Measurements from ENCODE around the gene FAM163B.

FAM163B gene

GRCh38 chr9:133640160-133640559 is 31.0 kb upstream of the FAM163B start:
- no peak for TF ChIP-seq Cebpa-rat (IDR thresholded peaks at IDR 0.05)
- no peaks in the 10 kb centered on the region for H3K36me3 ChIP-seq
- H3K9ac ChIP-seq = no peak overlapping the region
- H3K27ac ChIP-seq = no peak overlapping the region
- no peaks in the 10 kb centered on the region for H3K27me3 ChIP-seq
- H3K4me2 ChIP-seq = no peak overlapping the region
- H3K4me1 ChIP-seq = peaks cover 46% of the 10 kb centered on the region
- no peaks in the 10 kb centered on the region for H3K9me3 ChIP-seq
- no peaks in the 10 kb centered on the region for H4K20me1 ChIP-seq
- H3K4me3 ChIP-seq = no peak overlapping the region

- Histone ChIP-seq H3K27ac (no peak overlapping the region), H4K20me1 (no peaks in the 10 kb centered on the region), H3K9ac (no peak overlapping the region), H3K4me1 (peaks cover 46% of the 10 kb centered on the region), H3K4me2 (no peak overlapping the region), H3K4me3 (no peak overlapping the region), H3K27me3 (no peaks in the 10 kb centered on the region), H3K9me3 (no peaks in the 10 kb centered on the region), H3K36me3 (no peaks in the 10 kb centered on the region)
- TF ChIP-seq Cebpa-rat (IDR thresholded peaks at IDR 0.05) = no peak
These were observed 30.4 kb upstream of the FAM163B start for GRCh38 chr9:133639613-133640012.

- peak overlapping the region; percentile 63 for H3K4me2 ChIP-seq
- no peaks in the 10 kb centered on the region for H3K27me3 ChIP-seq
- no peak overlapping the region for H3K27ac ChIP-seq
- no peak overlapping the region for H3K9ac ChIP-seq
- H3K36me3 ChIP-seq = no peaks in the 10 kb centered on the region
- H3K4me1 ChIP-seq = peaks cover 52% of the 10 kb centered on the region
- H4K20me1 ChIP-seq = no peaks in the 10 kb centered on the region
- no peak overlapping the region for H3K4me3 ChIP-seq
- H3K9me3 ChIP-seq = no peaks in the 10 kb centered on the region
- no peak for TF ChIP-seq Cebpa-rat (IDR thresholded peaks at IDR 0.05)
These were observed 29.5 kb upstream of the FAM163B start for GRCh38 chr9:133638711-133639110.

- Histone ChIP-seq H3K36me3 (no peaks in the 10 kb centered on the region), H3K27ac (no peak overlapping the region), H3K4me2 (peak overlapping the region; percentile 63), H3K27me3 (no peaks in the 10 kb centered on the region), H3K9ac (0 out of 2 replicates have a peak overlapping the region, but pooled peaks have one; percentile 6), H3K4me3 (no peak overlapping the region), H3K9me3 (no peaks in the 10 kb centered on the region), H4K20me1 (no peaks in the 10 kb centered on the region), H3K4me1 (peaks cover 58% of the 10 kb centered on the region)
- no peak for TF ChIP-seq Cebpa-rat (IDR thresholded peaks at IDR 0.05)
These were observed 28.9 kb upstream of the FAM163B start for GRCh38 chr9:133638076-133638475.

GRCh38 chr9:133637451-133638055 is 28.4 kb upstream of the FAM163B start:
- H3K27me3 ChIP-seq = no peaks in the 10 kb centered on the region
- peaks cover 63% of the 10 kb centered on the region for H3K4me1 ChIP-seq
- H3K9ac ChIP-seq = 0 out of 2 replicates have a peak overlapping the region, but pooled peaks have one; percentile 6
- no peaks in the 10 kb centered on the region for H3K9me3 ChIP-seq
- no peak overlapping the region for H3K27ac ChIP-seq
- no peak overlapping the region for H3K4me3 ChIP-seq
- no peak for TF ChIP-seq Cebpa-rat (IDR thresholded peaks at IDR 0.05)
- no peaks in the 10 kb centered on the region for H3K36me3 ChIP-seq
- H4K20me1 ChIP-seq = no peaks in the 10 kb centered on the region
- H3K4me2 ChIP-seq = peak overlapping the region; percentile 63

GRCh38 chr9:133636902-133637301 is 27.7 kb upstream of the FAM163B start:
- H3K4me3 ChIP-seq = no peak overlapping the region
- H3K4me2 ChIP-seq = peak overlapping the region; percentile 18; the same call in 1 of the 2 replicates
- H3K36me3 ChIP-seq = no peaks in the 10 kb centered on the region
- no peak overlapping the region for H3K27ac ChIP-seq
- no peaks in the 10 kb centered on the region for H3K9me3 ChIP-seq
- no peak for TF ChIP-seq Cebpa-rat (IDR thresholded peaks at IDR 0.05)
- H3K27me3 ChIP-seq = no peaks in the 10 kb centered on the region
- peaks cover 69% of the 10 kb centered on the region for H3K4me1 ChIP-seq
- H4K20me1 ChIP-seq = no peaks in the 10 kb centered on the region
- H3K9ac ChIP-seq = no peak overlapping the region

- Histone ChIP-seq H3K9me3 (no peaks in the 10 kb centered on the region), H3K4me2 (peak within 1 kb of the TSS; percentile 77), H3K27ac (peak within 1 kb of the TSS; percentile 67; the same call in 1 of the 2 replicates), H3K9ac (peak within 1 kb of the TSS; percentile 22), H3K4me3 (no peak within 1 kb of the TSS), H3K27me3 (no peaks in the 10 kb centered on the region), H3K4me1 (peaks cover 69% of the 10 kb centered on the region), H3K36me3 (no peaks in the 10 kb centered on the region), H4K20me1 (no peaks in the 10 kb centered on the region)
- no peak for TF ChIP-seq Cebpa-rat (IDR thresholded peaks at IDR 0.05)
These were observed 26.6 kb upstream of the FAM163B start, which contains the start of gene DBH for GRCh38 chr9:133635533-133636531. TSS of gene DBH (plus strand) at chr9:133636363. CDS start at chr9:133636372, 9 bp downstream.

GRCh38 chr9:133635098-133635497 is 25.9 kb upstream of the FAM163B start:
- Histone ChIP-seq H3K9me3 (no peaks in the 10 kb centered on the region), H3K4me3 (no peak overlapping the region), H3K27me3 (no peaks in the 10 kb centered on the region), H3K9ac (0 out of 2 replicates have a peak overlapping the region, but pooled peaks have one; percentile 22), H3K27ac (peak overlapping the region; percentile 67; the same call in 1 of the 2 replicates), H4K20me1 (no peaks in the 10 kb centered on the region), H3K36me3 (no peaks in the 10 kb centered on the region), H3K4me2 (peak overlapping the region; percentile 77), H3K4me1 (peaks cover 69% of the 10 kb centered on the region)
- no peak for TF ChIP-seq Cebpa-rat (IDR thresholded peaks at IDR 0.05)

GRCh38 chr9:133634081-133634691 is 25.0 kb upstream of the FAM163B start:
- no peak overlapping the region for H3K4me3 ChIP-seq
- H3K27ac ChIP-seq = peak overlapping the region; percentile 67
- H4K20me1 ChIP-seq = no peaks in the 10 kb centered on the region
- no peaks in the 10 kb centered on the region for H3K9me3 ChIP-seq
- no peaks in the 10 kb centered on the region for H3K36me3 ChIP-seq
- 0 out of 2 replicates have a peak overlapping the region, but pooled peaks have one; percentile 51 for H3K9ac ChIP-seq
- TF ChIP-seq Cebpa-rat (IDR thresholded peaks at IDR 0.05) = no peak
- H3K27me3 ChIP-seq = no peaks in the 10 kb centered on the region
- H3K4me2 ChIP-seq = peak overlapping the region; percentile 77
- peaks cover 69% of the 10 kb centered on the region for H3K4me1 ChIP-seq

All from BLaER1 (cell line).